ENCODE measurements around the gene DNAJC5. TPM values are rescaled to one million over a fixed set of nuclear protein-coding genes. Genes with fewer than 3 reads are reported as not detected.

DNAJC5 gene
- total RNA-seq, 4 donors from 2014 or later, result 58.7 to 89.5 (median 75.4) TPM

GRCh38 chr20:63980317-63980805, 85.4 kb downstream of the DNAJC5 start:
- H3K27ac ChIP-seq, result peak overlapping the region; percentile 86 to 95 (median 89)
- peak overlapping the region; percentile 81 to 99 (median 90) for H3K4me3 ChIP-seq
- TF ChIP-seq POLR2A (IDR thresholded peaks at IDR 0.05) (no peak), CTCF (IDR thresholded peaks at IDR 0.05) (no peak)
- H3K36me3 ChIP-seq, result peaks cover 0 to 47% (median 16%) of the 10 kb centered on the region in 3 donors
- no peak for DNase-seq
- WGBS, 2 donors, result 28 to 29% methylated on average over 12 to 15 of the region's 15 CpGs
- H3K4me1 ChIP-seq, result peaks cover 37 to 56% (median 44%) of the 10 kb centered on the region in 3 donors
- intact Hi-C loops (cut with DNase I), result loop anchor here (10.0 kb wide), 1 partner anchor 54 kb away; the partner anchor contains the start of gene C20orf204
- no peaks in the 10 kb centered on the region for H3K9me3 ChIP-seq
- no peaks in the 10 kb centered on the region for H3K27me3 ChIP-seq

- Histone ChIP-seq H3K36me3 (peaks cover 5 to 47% (median 21%) of the 10 kb centered on the region in 3 donors), H3K9me3 (no peaks in the 10 kb centered on the region), H3K27me3 (no peaks in the 10 kb centered on the region), H3K27ac (peak within 1 kb of the TSS; percentile 86 to 95 (median 89)), H3K4me1 (peaks cover 37 to 56% (median 44%) of the 10 kb centered on the region in 3 donors), H3K4me3 (peak within 1 kb of the TSS; percentile 81 to 99 (median 90))
- 0% methylated on average over 12 to 29 of the region's 75 CpGs for WGBS, 2 donors
- intact Hi-C loops (cut with DNase I), result loop anchor here (10.0 kb wide), 1 partner anchor 54 kb away; the partner anchor contains the start of gene C20orf204
- TF ChIP-seq POLR2A (IDR thresholded peaks at IDR 0.05) (peak in 3 of 4 donors; percentile 61 to 75 (median 67)), CTCF (IDR thresholded peaks at IDR 0.05) (peak; percentile 68 to 97 (median 78))
- peak; percentile 73 for DNase-seq
Measured at GRCh38 chr20:63980806-63981728, 86.1 kb downstream of the DNAJC5 start, which contains the start of gene PRPF6. Gene PRPF6, plus strand, starts transcription at chr20:63981132. Its CDS starts 114 bp downstream, at chr20:63981246.

- Histone ChIP-seq H3K27me3 (no peaks in the 10 kb centered on the region), H3K4me1 (peaks cover 36 to 49% (median 40%) of the 10 kb centered on the region in 3 donors), H3K27ac (no peak overlapping the region), H3K4me3 (no peak overlapping the region), H3K9me3 (no peaks in the 10 kb centered on the region), H3K36me3 (peaks cover 5 to 56% (median 24%) of the 10 kb centered on the region in 3 donors)
- WGBS, 2 donors, result 89 to 91% methylated on average over 14 of the region's 14 CpGs
- intact Hi-C loops (cut with DNase I), result loop anchor here (10.0 kb wide), 1 partner anchor 52 kb away; the partner anchor contains the start of gene C20orf204
- no peak for DNase-seq
- TF ChIP-seq CTCF (IDR thresholded peaks at IDR 0.05) (no peak), POLR2A (IDR thresholded peaks at IDR 0.05) (no peak)
Measured at GRCh38 chr20:63982937-63983336, 88.0 kb downstream of the DNAJC5 start.

Small RNAs within 50 kb of the gene (small RNA-seq; reads per million reads assigned to genes)
- gene MIR647 (0 to 0.18 (median 0) reads per million in 4 donors), gene MIR941-2 (0 reads per million in 4 donors), gene MIR941-4 (0 reads per million in 4 donors), gene MIR941-5 (0 reads per million in 4 donors), gene RNU1-134P (0 reads per million in 4 donors)

Other genes starting within 250 kb of the DNAJC5 start
- gene STMN3, start 241.7 kb upstream of the DNAJC5 start, total RNA-seq, result 1 to 10 TPM; 1.9 to 8.4 (median 4.5) TPM
- gene RTEL1, start 236.8 kb upstream of the DNAJC5 start, total RNA-seq, result 10 to 100 TPM in 2 of 4 donors, 1 to 10 TPM in 2; 6.4 to 22.7 (median 12.8) TPM
- 10 to 100 TPM in 3 of 4 donors, 1 to 10 TPM in 1; 2.5 to 15.2 (median 10.6) TPM for gene TNFRSF6B, start 198.5 kb upstream of the DNAJC5 start, total RNA-seq
- 10 to 100 TPM; 30.4 to 45.5 (median 37.0) TPM for gene ARFRP1, start 187.2 kb upstream of the DNAJC5 start, total RNA-seq
- 10 to 100 TPM; 25.4 to 31.9 (median 28.3) TPM for gene ZGPAT, start 187.1 kb upstream of the DNAJC5 start, total RNA-seq
- gene LIME1, start 158.5 kb upstream of the DNAJC5 start, total RNA-seq, result 10 to 100 TPM; 10.9 to 22.3 (median 14.4) TPM
- 10 to 100 TPM; 37.0 to 55.5 (median 50.2) TPM for gene SLC2A4RG, start 155.3 kb upstream of the DNAJC5 start, total RNA-seq
- 1 to 10 TPM in 3 of 4 donors, under 1 TPM in 1; 0.79 to 4.2 (median 2.0) TPM for gene ZBTB46, start 63.9 kb upstream of the DNAJC5 start, total RNA-seq
- gene ABHD16B, start 33.6 kb upstream of the DNAJC5 start, total RNA-seq, result not detected
- 100 to 1,000 TPM in 3 of 4 donors, 10 to 100 TPM in 1; 97.1 to 124 (median 116) TPM for gene TPD52L2, start 29.9 kb upstream of the DNAJC5 start, total RNA-seq
- gene UCKL1, start 61.3 kb downstream of the DNAJC5 start, total RNA-seq, result 10 to 100 TPM; 23.1 to 38.0 (median 25.6) TPM
- 10 to 100 TPM; 10.7 to 17.6 (median 14.2) TPM for gene ZNF512B, start 74.8 kb downstream of the DNAJC5 start, total RNA-seq
- 10 to 100 TPM in 1 of 4 donors, 1 to 10 TPM in 3; 5.1 to 15.9 (median 6.8) TPM for gene SAMD10, start 84.5 kb downstream of the DNAJC5 start, total RNA-seq
- 10 to 100 TPM; 34.1 to 57.4 (median 45.8) TPM for gene PRPF6, start 86.0 kb downstream of the DNAJC5 start, total RNA-seq
- under 1 TPM in 3 of 4 donors, not detected in 1; 0.26 to 0.57 (median 0.57) TPM for gene C20orf204, start 141.1 kb downstream of the DNAJC5 start, total RNA-seq
- 1 to 10 TPM; 1.3 to 4.5 (median 3.9) TPM for gene SOX18, start 154.5 kb downstream of the DNAJC5 start, total RNA-seq
- 10 to 100 TPM in 2 of 4 donors, 1 to 10 TPM in 2; 1.8 to 25.2 (median 8.9) TPM for gene TCEA2, start 168.1 kb downstream of the DNAJC5 start, total RNA-seq
- 10 to 100 TPM in 3 of 4 donors, 1 to 10 TPM in 1; 7.4 to 14.4 (median 11.0) TPM for gene RGS19, start 184.4 kb downstream of the DNAJC5 start, total RNA-seq
- under 1 TPM in 3 of 4 donors, not detected in 1; 0.34 to 0.91 (median 0.76) TPM for gene OPRL1, start 185.0 kb downstream of the DNAJC5 start, total RNA-seq
- gene LKAAEAR1, start 189.3 kb downstream of the DNAJC5 start, total RNA-seq, result not detected
- not detected for gene NPBWR2, start 212.4 kb downstream of the DNAJC5 start, total RNA-seq